Esophagus (tissue), 2 donors: ENCODE data around the gene HOXC4. TPM values are rescaled to one million over a fixed set of nuclear protein-coding genes. Genes with fewer than 3 reads are reported as not detected.

Experiments used
- H3K27ac ChIP-seq, 2 donors: one replicate each; pipeline ENCODE4 v1.5.1; 2013; ENCODE audit warnings: low read depth in 2 of 2, mild to moderate bottlenecking in 2 of 2, inconsistent platforms in 1 of 2, low read length in 1 of 2, moderate library complexity in 1 of 2
- H3K27me3 ChIP-seq, 2 donors: one replicate each; pipeline ENCODE4 v1.6.1; 2013; ENCODE audit warnings: low read length in 2 of 2, control low read depth in 1 of 2, mild to moderate bottlenecking in 1 of 2; ENCODE audit not compliant: insufficient read depth in 2 of 2, control insufficient read depth in 1 of 2
- H3K36me3 ChIP-seq, 2 donors: one replicate each; pipeline ENCODE4 v1.6.1; 2013; ENCODE audit warnings: low read length in 1 of 2; ENCODE audit not compliant: control insufficient read depth in 2 of 2, insufficient read depth in 2 of 2
- H3K4me1 ChIP-seq, 2 donors: one replicate each; pipeline ENCODE4 v1.6.1; 2013; ENCODE audit warnings: low read length in 1 of 2; ENCODE audit not compliant: control insufficient read depth in 2 of 2, insufficient read depth in 2 of 2
- H3K4me3 ChIP-seq, 2 donors: one replicate each; pipeline ENCODE4 v1.5.1; 2013; ENCODE audit warnings: low read length in 2 of 2, mild to moderate bottlenecking in 2 of 2, low read depth in 1 of 2, moderate library complexity in 1 of 2
- H3K9me3 ChIP-seq, 2 donors: one replicate each; pipeline ENCODE4 v1.6.1; 2013; ENCODE audit warnings: mild to moderate bottlenecking in 2 of 2, low read depth in 1 of 2, low read length in 1 of 2, moderate library complexity in 1 of 2; ENCODE audit not compliant: control insufficient read depth in 2 of 2, insufficient read depth in 1 of 2
- WGBS, 2 donors: extraction: QIAGEN DNeasy Blood & Tissue Kit; methylation state at CpG; one replicate each; pipeline ENCODE4 v1.1.7; 2013; 5-methylcytosine and 5-hydroxymethylcytosine counted together
- polyA plus RNA-seq, 2 donors: library from polyadenylated mRNA; stranded (reverse); fragments of 200-250 nt; gene quantifications; one replicate each; pipeline ENCODE4 v1.2.3, GENCODE V29; 2013
- donor health status: healthy with polysubstance abuse.
- donor health status: Bipolar disorder and iron deficiency.

The HOXC4 gene
- polyA plus RNA-seq, 2 donors, result 3.3 to 3.7 TPM

- 4 to 9% methylated on average over 22 of the region's 22 CpGs for WGBS, 2 donors
- H3K27me3 ChIP-seq, result no peaks in the 10 kb centered on the region
- peak overlapping the region; percentile 73 to 91 for H3K27ac ChIP-seq
These were observed 458 bp upstream of the HOXC4 start for GRCh38 chr12:54053003-54053750.

DNA sequence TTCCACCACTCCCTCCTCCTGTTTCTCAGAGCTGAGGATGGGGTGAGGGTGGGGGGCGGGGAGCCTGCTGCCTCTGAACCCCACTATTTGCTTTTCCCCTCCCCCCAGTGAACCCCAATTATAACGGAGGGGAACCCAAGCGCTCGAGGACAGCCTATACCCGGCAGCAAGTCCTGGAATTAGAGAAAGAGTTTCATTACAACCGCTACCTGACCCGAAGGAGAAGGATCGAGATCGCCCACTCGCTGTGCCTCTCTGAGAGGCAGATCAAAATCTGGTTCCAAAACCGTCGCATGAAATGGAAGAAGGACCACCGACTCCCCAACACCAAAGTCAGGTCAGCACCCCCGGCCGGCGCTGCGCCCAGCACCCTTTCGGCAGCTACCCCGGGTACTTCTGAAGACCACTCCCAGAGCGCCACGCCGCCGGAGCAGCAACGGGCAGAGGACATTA lies 1.1 kb downstream of the HOXC4 start:
- 14 to 17% methylated on average over 24 of the region's 24 CpGs for WGBS, 2 donors
- Histone ChIP-seq H3K4me1 (peaks cover 0 to 11% of the 10 kb centered on the region in 2 donors), H3K4me3 (peak overlapping the region; percentile 61 to 91)

More at GRCh38 chr12:54053003-54053750, 458 bp upstream of the HOXC4 start:
- Histone ChIP-seq H3K4me1 (peaks cover 0 to 11% of the 10 kb centered on the region in 2 donors), H3K4me3 (peak overlapping the region; percentile 61 to 91), H3K9me3 (no peaks in the 10 kb centered on the region), H3K36me3 (no peaks in the 10 kb centered on the region)

GRCh38 chr12:54055552-54055951 lies 1.9 kb downstream of the HOXC4 start:
- no peak overlapping the region for H3K4me3 ChIP-seq
- peaks cover 0 to 11% of the 10 kb centered on the region in 2 donors for H3K4me1 ChIP-seq
- peaks cover 0 to 2% of the 10 kb centered on the region in 2 donors for H3K27me3 ChIP-seq
- 47 to 58% methylated on average over 2 of the region's 2 CpGs for WGBS, 2 donors
- H3K36me3 ChIP-seq, result no peaks in the 10 kb centered on the region
- no peak overlapping the region for H3K27ac ChIP-seq
- no peaks in the 10 kb centered on the region for H3K9me3 ChIP-seq

More for the DNA sequence above, 1.1 kb downstream of the HOXC4 start:
- Histone ChIP-seq H3K36me3 (no peaks in the 10 kb centered on the region), H3K27ac (peak overlapping the region in 1 of 2 donors; percentile 40), H3K27me3 (no peaks in the 10 kb centered on the region), H3K9me3 (no peaks in the 10 kb centered on the region)

DNA sequence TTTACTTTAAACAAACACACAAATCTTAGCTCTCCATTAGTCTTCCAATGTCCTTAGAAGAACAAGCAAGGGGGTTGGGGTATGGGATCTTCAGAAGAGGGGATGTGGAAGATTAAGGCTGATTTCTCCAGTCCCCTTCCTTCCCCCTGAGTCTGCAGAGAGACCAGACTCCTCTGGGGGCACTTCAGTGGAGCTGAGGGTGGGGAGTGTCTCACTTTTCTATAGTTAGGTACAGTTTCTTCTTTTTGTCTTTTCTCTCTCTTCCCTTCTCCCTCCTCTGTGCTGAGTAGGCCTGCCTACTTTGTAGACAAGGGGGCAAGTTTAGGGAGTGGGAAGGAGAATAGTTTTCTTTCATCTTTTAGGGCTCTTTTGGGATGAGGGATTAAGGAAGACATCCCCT lies 2.5 kb downstream of the HOXC4 start:
- Histone ChIP-seq H3K27me3 (peaks cover 0 to 2% of the 10 kb centered on the region in 2 donors), H3K4me3 (no peak overlapping the region), H3K36me3 (no peaks in the 10 kb centered on the region), H3K4me1 (peaks cover 0 to 11% of the 10 kb centered on the region in 2 donors), H3K9me3 (no peaks in the 10 kb centered on the region), H3K27ac (no peak overlapping the region)

- no peaks in the 10 kb centered on the region for H3K36me3 ChIP-seq
- peaks cover 0 to 5% of the 10 kb centered on the region in 2 donors for H3K4me1 ChIP-seq
- H3K27me3 ChIP-seq, result peaks cover 0 to 2% of the 10 kb centered on the region in 2 donors
- H3K27ac ChIP-seq, result no peak overlapping the region
- WGBS, 2 donors, result 71 to 76% methylated on average over 14 of the region's 14 CpGs
- no peaks in the 10 kb centered on the region for H3K9me3 ChIP-seq
- no peak overlapping the region for H3K4me3 ChIP-seq
These were observed 4.6 kb downstream of the HOXC4 start for GRCh38 chr12:54058128-54058768.

GRCh38 chr12:54059668-54060067 lies 6.0 kb downstream of the HOXC4 start:
- H3K9me3 ChIP-seq, result no peaks in the 10 kb centered on the region
- H3K4me1 ChIP-seq, result no peaks in the 10 kb centered on the region
- no peak overlapping the region for H3K4me3 ChIP-seq
- H3K36me3 ChIP-seq, result no peaks in the 10 kb centered on the region
- H3K27ac ChIP-seq, result no peak overlapping the region
- 41 to 63% methylated on average over 7 of the region's 7 CpGs for WGBS, 2 donors
- peaks cover 0 to 2% of the 10 kb centered on the region in 2 donors for H3K27me3 ChIP-seq

- no peaks in the 10 kb centered on the region for H3K9me3 ChIP-seq
- H3K36me3 ChIP-seq, result no peaks in the 10 kb centered on the region
- H3K27ac ChIP-seq, result no peak overlapping the region
- H3K4me1 ChIP-seq, result no peaks in the 10 kb centered on the region
- H3K4me3 ChIP-seq, result no peak overlapping the region
- WGBS, 2 donors, result 62 to 72% methylated on average over 38 of the region's 38 CpGs
- H3K27me3 ChIP-seq, result peaks cover 0 to 2% of the 10 kb centered on the region in 2 donors
These were observed 6.7 kb downstream of the HOXC4 start for GRCh38 chr12:54060174-54060974.

- Histone ChIP-seq H3K27me3 (peaks cover 0 to 2% of the 10 kb centered on the region in 2 donors), H3K36me3 (no peaks in the 10 kb centered on the region), H3K4me3 (no peak overlapping the region), H3K9me3 (no peaks in the 10 kb centered on the region), H3K4me1 (no peaks in the 10 kb centered on the region), H3K27ac (no peak overlapping the region)
- 50 to 57% methylated on average over 7 of the region's 7 CpGs for WGBS, 2 donors
These were observed 7.5 kb downstream of the HOXC4 start for GRCh38 chr12:54060975-54061778.

- Histone ChIP-seq H3K9me3 (no peaks in the 10 kb centered on the region), H3K27ac (no peak overlapping the region), H3K27me3 (no peaks in the 10 kb centered on the region), H3K4me1 (no peaks in the 10 kb centered on the region), H3K4me3 (no peak overlapping the region), H3K36me3 (no peaks in the 10 kb centered on the region)
These were observed 12.0 kb downstream of the HOXC4 start for GRCh38 chr12:54065677-54066076.
